ENCODE measurements around the gene ADIPOR1. TPM values are rescaled to one million over a fixed set of nuclear protein-coding genes. Genes with fewer than 3 reads are reported as not detected.
"Not testable (repeated sequence)": the region's sequence is repeated elsewhere in the genome, so short reads cannot be mapped to it uniquely, and the experiment has no call there.

The ADIPOR1 gene
- total RNA-seq, 4 donors from 2014 or later = 33.8 to 80.8 (median 66.9) TPM

GRCh38 chr1:202932476-202932875, 25.6 kb downstream of the ADIPOR1 start:
- DNase-seq = no peak
- H3K9me3 ChIP-seq = no peaks in the 10 kb centered on the region
- no peak overlapping the region for H3K27ac ChIP-seq
- H3K4me3 ChIP-seq = no peak overlapping the region
- H3K4me1 ChIP-seq = no peaks in the 10 kb centered on the region
- H3K36me3 ChIP-seq = no peaks in the 10 kb centered on the region
- no peaks in the 10 kb centered on the region for H3K27me3 ChIP-seq
- TF ChIP-seq POLR2A (IDR thresholded peaks at IDR 0.05) = no peak
- no peak for TF ChIP-seq CTCF (IDR thresholded peaks at IDR 0.05)

- DNase-seq = peak; percentile 98
- TF ChIP-seq CTCF (IDR thresholded peaks at IDR 0.05) (peak; percentile 28 to 77 (median 66)), POLR2A (IDR thresholded peaks at IDR 0.05) (peak; percentile 94 to 96)
These were observed 31.3 kb downstream of the ADIPOR1 start, which contains the start of gene KLHL12 for GRCh38 chr1:202926581-202927491. Gene KLHL12, minus strand, starts transcription at chr1:202927234. Its CDS starts 2,072 bp downstream, at chr1:202925162.

DNA sequence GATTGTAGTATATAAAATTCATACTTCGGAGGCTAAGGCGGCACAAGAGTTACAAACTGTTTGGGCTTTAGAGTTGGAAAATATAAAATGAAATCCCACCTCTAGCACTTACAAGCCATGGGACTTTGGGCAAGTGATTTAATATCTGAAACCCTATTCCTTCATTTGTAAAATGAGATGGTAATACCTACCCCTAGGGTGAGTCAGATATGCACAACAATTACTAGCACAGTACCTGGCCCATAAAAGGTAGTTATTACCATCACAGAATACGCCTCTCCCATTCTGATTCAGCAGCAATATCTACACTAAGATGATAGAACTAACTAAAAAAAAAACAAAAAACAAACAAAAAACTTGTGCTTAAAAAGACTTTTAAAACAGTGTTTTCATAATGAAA, 34.6 kb downstream of the ADIPOR1 start:
- DNase-seq = no peak
- H3K36me3 ChIP-seq = peaks cover 0 to 17% (median 0%) of the 10 kb centered on the region in 3 donors
- no peak overlapping the region for H3K4me3 ChIP-seq
- H3K27ac ChIP-seq = no peak overlapping the region
- H3K4me1 ChIP-seq = peaks cover 0 to 20% (median 0%) of the 10 kb centered on the region in 4 donors
- H3K9me3 ChIP-seq = no peaks in the 10 kb centered on the region
- TF ChIP-seq CTCF (IDR thresholded peaks at IDR 0.05) (no peak), POLR2A (IDR thresholded peaks at IDR 0.05) (no peak)
- H3K27me3 ChIP-seq = no peaks in the 10 kb centered on the region

More at GRCh38 chr1:202926581-202927491, 31.3 kb downstream of the ADIPOR1 start, which contains the start of gene KLHL12:
- Histone ChIP-seq H3K36me3 (peaks cover 0 to 5% (median 0%) of the 10 kb centered on the region in 3 donors), H3K4me1 (peaks cover 0 to 20% (median 0%) of the 10 kb centered on the region in 4 donors), H3K27ac (peak within 1 kb of the TSS; percentile 94 to 99 (median 98)), H3K4me3 (peak within 1 kb of the TSS; percentile 87 to 99 (median 94)), H3K9me3 (no peaks in the 10 kb centered on the region), H3K27me3 (no peaks in the 10 kb centered on the region)

DNA sequence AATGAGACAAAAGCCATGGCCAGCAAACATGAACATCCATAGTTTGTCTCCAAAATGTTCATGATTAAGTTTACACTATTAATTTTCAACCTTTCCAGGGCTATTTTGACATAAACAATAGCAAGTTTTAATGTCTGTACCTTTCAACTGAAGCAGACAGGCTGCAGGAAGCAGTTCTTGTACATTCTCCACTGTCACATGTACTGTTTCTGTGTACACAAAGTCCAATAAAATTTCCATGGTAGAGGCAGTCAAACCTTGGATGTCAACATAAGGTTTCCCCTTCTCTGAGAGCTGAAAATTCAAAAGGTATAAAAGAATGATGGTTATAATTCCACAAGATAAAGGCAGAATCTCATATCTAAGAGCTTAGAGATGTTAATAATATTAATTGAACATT, 38.5 kb downstream of the ADIPOR1 start:
- no peak for TF ChIP-seq POLR2A (IDR thresholded peaks at IDR 0.05)
- no peak for TF ChIP-seq CTCF (IDR thresholded peaks at IDR 0.05)
- Histone ChIP-seq H3K27ac (no peak overlapping the region), H3K9me3 (no peaks in the 10 kb centered on the region), H3K27me3 (no peaks in the 10 kb centered on the region), H3K4me1 (peaks cover 0 to 4% (median 0%) of the 10 kb centered on the region in 4 donors), H3K4me3 (no peak overlapping the region), H3K36me3 (peaks cover 0 to 56% (median 0%) of the 10 kb centered on the region in 3 donors)
- no peak for DNase-seq

DNA sequence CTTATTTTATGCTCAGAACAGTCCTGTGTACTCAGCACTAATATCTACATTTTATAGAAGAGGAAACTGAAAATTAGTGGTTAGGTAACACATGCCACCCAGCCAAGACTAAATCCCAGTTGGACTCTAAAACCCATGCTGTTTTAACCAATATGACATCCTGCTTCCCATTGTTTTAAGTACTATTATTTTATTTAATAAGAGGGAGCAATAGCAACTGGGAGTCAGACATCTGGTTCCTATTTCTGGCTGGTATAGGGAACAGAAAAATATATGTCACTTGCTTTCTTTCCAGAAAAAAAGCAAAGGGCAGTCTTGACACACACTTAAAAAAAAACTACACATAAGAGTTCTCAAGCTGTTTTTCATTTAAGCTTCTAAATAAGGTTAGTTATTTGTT, 43.0 kb downstream of the ADIPOR1 start:
- H3K9me3 ChIP-seq = no peaks in the 10 kb centered on the region
- H3K27ac ChIP-seq = no peak overlapping the region
- no peaks in the 10 kb centered on the region for H3K27me3 ChIP-seq
- peaks cover 0 to 93% (median 0%) of the 10 kb centered on the region in 3 donors for H3K36me3 ChIP-seq
- DNase-seq = no peak
- no peaks in the 10 kb centered on the region for H3K4me1 ChIP-seq
- no peak for TF ChIP-seq CTCF (IDR thresholded peaks at IDR 0.05)
- TF ChIP-seq POLR2A (IDR thresholded peaks at IDR 0.05) = no peak
- H3K4me3 ChIP-seq = no peak overlapping the region

DNA sequence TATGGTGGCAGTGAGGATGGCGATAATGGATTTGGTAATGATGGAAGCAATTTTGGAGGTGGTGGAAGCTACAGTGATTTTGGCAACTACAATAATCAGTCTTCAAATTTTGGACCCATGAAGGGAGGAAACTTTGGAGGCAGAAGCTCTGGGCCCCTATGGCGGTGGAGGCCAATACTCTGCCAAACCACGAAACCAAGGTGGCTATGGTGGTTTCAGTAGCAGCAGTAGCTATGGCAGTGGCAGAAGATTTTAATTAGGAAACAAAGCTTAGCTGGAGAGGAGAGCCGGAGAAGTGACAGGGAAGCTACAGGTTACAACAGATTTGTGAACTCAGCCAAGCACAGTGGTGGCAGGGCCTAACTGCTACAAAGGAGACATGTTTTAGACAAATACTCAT, 45.6 kb downstream of the ADIPOR1 start:
- H3K4me1 ChIP-seq, H3K27me3 ChIP-seq, H3K4me3 ChIP-seq, H3K27ac ChIP-seq, H3K9me3 ChIP-seq, DNase-seq: not testable (repeated sequence)
- H3K36me3 ChIP-seq = peaks cover 0 to 97% (median 0%) of the 10 kb centered on the region in 3 donors

All from Peyer's patch (tissue), 4 donors.